Common myeloid progenitor, CD34-positive (primary cell): ENCODE results near the gene LENG8.
"Not testable (repeated sequence)": the region's sequence is repeated elsewhere in the genome, so short reads cannot be mapped to it uniquely, and the experiment has no call there.

Experiments used
- CTCF ChIA-PET: fragments of 350-600 bp; sonication (Branson Sonifier 250); formaldehyde crosslinking; loops from one replicate; lab custom pipeline; 2021; ENCODE audit warnings: antibody characterized with exemption; lab: Charles Lee
- POLR2A ChIA-PET: fragments of 350-600 bp; sonication (Branson Sonifier 250); formaldehyde crosslinking; loops from one replicate; lab custom pipeline; 2021; ENCODE audit warnings: antibody characterized with exemption; lab: Charles Lee
- DNase-seq, 3 donors: peaks; one replicate each; pipeline versions ENCODE4 v3.0.0 to v3.0.0-alpha.2; 2013
- H3K27ac ChIP-seq, 2 experiments: 1 replicate in 1 of 2; 2 replicates in 1 of 2; pipeline ENCODE4 v1.7.0; 2013; ENCODE audit warnings: inconsistent platforms in 2 of 2, low read length in 2 of 2, mild to moderate bottlenecking in 2 of 2, low read depth in 1 of 2, moderate library complexity in 1 of 2; ENCODE audit not compliant: severe bottlenecking in 2 of 2, insufficient read depth in 1 of 2, poor library complexity in 1 of 2
- H3K27me3 ChIP-seq, 5 experiments: replicated peaks in 2 of 5; 1 replicate in 3 of 5; 2 replicates in 2 of 5; pipeline versions ENCODE4 v1.6.1 to v1.7.0; 2013; ENCODE audit warnings: low read length in 4 of 5, mild to moderate bottlenecking in 2 of 5, moderate library complexity in 2 of 5, inconsistent platforms in 1 of 5; ENCODE audit not compliant: insufficient read depth in 5 of 5, control insufficient read depth in 4 of 5
- H3K36me3 ChIP-seq, 4 experiments: 1 replicate in 2 of 4; 2 replicates in 2 of 4; pipeline versions ENCODE4 v1.6.1 to v1.7.0; 2013; ENCODE audit warnings: low read length in 3 of 4, control low read depth in 1 of 4, mild to moderate bottlenecking in 1 of 4; ENCODE audit not compliant: control insufficient read depth in 4 of 4, insufficient read depth in 4 of 4
- H3K4me1 ChIP-seq, 4 experiments: 1 replicate in 3 of 4; 2 replicates in 1 of 4; pipeline versions ENCODE4 v1.6.1 to v1.7.1; 2013; ENCODE audit warnings: low read length in 3 of 4, mild to moderate bottlenecking in 3 of 4, control low read depth in 1 of 4, inconsistent platforms in 1 of 4, moderate library complexity in 1 of 4; ENCODE audit not compliant: control insufficient read depth in 4 of 4, insufficient read depth in 4 of 4; ENCODE audit errors: control extremely low read depth in 1 of 4
- H3K4me3 ChIP-seq, 7 experiments: 1 replicate in 4 of 7; 2 replicates in 3 of 7; pipeline versions ENCODE4 v1.5.1 to v1.7.0; 2013; ENCODE audit warnings: mild to moderate bottlenecking in 7 of 7, low read length in 6 of 7, moderate library complexity in 6 of 7, inconsistent platforms in 2 of 7, low read depth in 2 of 7, control low read depth in 1 of 7; ENCODE audit not compliant: insufficient read depth in 4 of 7, control insufficient read depth in 1 of 7; ENCODE audit errors: extremely low read depth in 1 of 7
- H3K9me3 ChIP-seq, 5 experiments: 1 replicate in 4 of 5; 2 replicates in 1 of 5; pipeline versions ENCODE4 v1.6.1 to v1.7.1; 2013; ENCODE audit warnings: low read length in 4 of 5, mild to moderate bottlenecking in 2 of 5, inconsistent platforms in 1 of 5, low read depth in 1 of 5, moderate library complexity in 1 of 5; ENCODE audit not compliant: control insufficient read depth in 4 of 5, insufficient read depth in 2 of 5; ENCODE audit errors: control extremely low read depth in 1 of 5
- WGBS: methylation state at CpG from one replicate; pipeline ENCODE4 v1.1.5; 2013; ENCODE audit not compliant: insufficient coverage; 5-methylcytosine and 5-hydroxymethylcytosine counted together

Gene LENG8

GRCh38 chr19:54493056-54493455 is 44.1 kb downstream of the LENG8 start:
- H3K36me3 ChIP-seq, POLR2A ChIA-PET, DNase-seq, H3K4me1 ChIP-seq, H3K9me3 ChIP-seq, H3K4me3 ChIP-seq, H3K27ac ChIP-seq: not testable (repeated sequence)
- CTCF ChIA-PET, result interaction anchor here (1.1 to 1.8 kb wide), 2 partner anchors 8 to 15 kb away, joined by 4 read pairs; no protein-coding TSS in a partner anchor
- H3K27me3 ChIP-seq, result peaks cover 0 to 24% (median 12%) of the 10 kb centered on the region in 5 experiments
- 100% methylated on average over 4 of the region's 5 CpGs for WGBS

DNA sequence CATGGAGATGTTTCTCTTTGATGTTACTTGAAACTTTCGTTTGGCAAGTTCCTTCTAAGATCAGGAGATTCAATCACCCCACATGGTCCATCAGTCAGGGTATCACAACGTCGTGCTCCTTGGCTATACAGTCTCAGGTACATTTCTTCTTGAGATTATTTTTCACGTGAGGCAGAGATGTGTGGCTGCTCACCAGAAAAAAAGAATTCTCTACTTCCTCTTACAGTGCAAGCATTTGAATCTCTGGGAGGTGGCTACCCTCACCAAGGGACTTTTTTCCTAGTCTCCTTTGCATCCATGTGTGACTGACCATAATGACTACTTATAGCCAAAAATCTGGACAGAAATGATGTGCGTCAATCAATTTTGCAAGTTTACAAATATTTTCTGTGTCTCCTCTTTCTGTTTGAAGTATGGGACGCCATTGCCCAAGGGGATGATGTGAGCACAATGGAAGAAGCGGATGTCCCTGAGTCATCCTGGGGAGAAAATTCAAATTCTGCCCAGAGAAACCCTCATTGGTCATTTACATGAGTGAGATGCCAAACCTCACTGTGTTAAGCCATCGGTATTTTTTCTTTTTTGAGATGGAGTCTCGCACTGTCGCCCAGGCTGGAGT is 45.1 kb downstream of the LENG8 start:
- WGBS, result 76% methylated on average over 10 of the region's 10 CpGs
- POLR2A ChIA-PET, result no interaction called here
- no peak for DNase-seq

DNA sequence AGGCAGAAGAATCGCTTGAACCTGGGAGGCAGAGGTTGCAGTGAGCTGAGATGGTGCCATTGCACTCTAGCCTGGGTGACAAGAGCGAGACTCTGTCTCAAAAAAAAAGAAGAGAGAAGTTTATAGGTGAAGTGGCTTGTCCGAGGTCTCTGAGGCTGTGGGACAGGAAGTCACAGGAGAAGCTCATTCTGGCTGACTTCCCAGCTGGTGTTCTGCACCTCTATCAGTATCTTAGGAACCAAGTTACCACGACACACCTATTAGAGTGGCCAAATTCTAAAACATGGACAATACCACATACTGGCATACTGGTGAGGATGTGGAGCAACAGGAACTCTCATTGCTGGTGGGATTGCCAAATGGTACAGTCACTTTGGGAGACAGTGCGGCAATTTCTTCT is 46.3 kb downstream of the LENG8 start:
- CTCF ChIA-PET, result interaction anchor here (1.0 to 1.3 kb wide), 2 partner anchors 30 to 179 kb away, joined by 3 read pairs; no protein-coding TSS in a partner anchor

More for the DNA sequence above, 45.1 kb downstream of the LENG8 start:
- H3K4me3 ChIP-seq, result no peak overlapping the region
- H3K36me3 ChIP-seq, result no peaks in the 10 kb centered on the region
- H3K27ac ChIP-seq, result no peak overlapping the region
- CTCF ChIA-PET, result interaction anchor here (1.1 to 1.8 kb wide), 2 partner anchors 9 to 16 kb away, joined by 4 read pairs; no protein-coding TSS in a partner anchor
- H3K27me3 ChIP-seq, result peaks cover 0 to 25% (median 12%) of the 10 kb centered on the region in 5 experiments
- no peaks in the 10 kb centered on the region for H3K9me3 ChIP-seq
- no peaks in the 10 kb centered on the region for H3K4me1 ChIP-seq

GRCh38 chr19:54497747-54498450 is 48.9 kb downstream of the LENG8 start:
- not testable (repeated sequence) for H3K36me3 ChIP-seq
- whole genome bisulfite sequencing, result 70% methylated on average over 2 of the region's 15 CpGs

More for the DNA sequence above, 46.3 kb downstream of the LENG8 start:
- H3K4me1 ChIP-seq, H3K4me3 ChIP-seq, H3K9me3 ChIP-seq, DNase-seq, H3K36me3 ChIP-seq, H3K27ac ChIP-seq: not testable (repeated sequence)
- POLR2A ChIA-PET, result interaction anchor here (0.6 kb wide), 2 partner anchors 157 to 554 kb away, joined by 3 read pairs; no protein-coding TSS in a partner anchor
- WGBS, result 67% methylated on average over 2 of the region's 5 CpGs
- peaks cover 0 to 17% (median 7%) of the 10 kb centered on the region in 5 experiments for H3K27me3 ChIP-seq

DNA sequence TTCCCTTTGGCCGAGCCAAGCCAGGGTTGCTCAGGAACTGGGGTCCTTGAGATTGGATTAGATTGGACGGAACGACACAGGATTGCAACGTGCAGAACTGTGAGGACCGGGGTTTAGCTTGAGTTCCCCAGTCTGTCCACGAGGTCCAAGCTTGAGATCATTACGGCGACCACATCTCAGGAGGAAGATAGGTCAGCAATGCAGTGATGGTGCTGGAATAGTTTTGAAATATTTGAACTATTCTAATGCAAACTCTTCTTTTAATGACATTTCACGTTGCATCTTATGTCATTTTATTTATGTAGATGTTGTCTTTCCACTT is 49.4 kb downstream of the LENG8 start:
- H3K27me3 ChIP-seq, result peaks cover 0 to 13% (median 6%) of the 10 kb centered on the region in 5 experiments
- peak overlapping the region in 3 of 7 experiments; percentile 43 to 69 (median 48) for H3K4me3 ChIP-seq
- CTCF ChIA-PET, H3K4me1 ChIP-seq, POLR2A ChIA-PET, H3K9me3 ChIP-seq, DNase-seq, H3K36me3 ChIP-seq, H3K27ac ChIP-seq: not testable (repeated sequence)
- WGBS, result 72% methylated on average over 3 of the region's 9 CpGs

More at GRCh38 chr19:54497747-54498450, 48.9 kb downstream of the LENG8 start:
- H3K4me1 ChIP-seq, CTCF ChIA-PET, POLR2A ChIA-PET, H3K9me3 ChIP-seq, H3K27ac ChIP-seq: not testable (repeated sequence)
- peak in 2 of 3 donors; percentile 33 to 58 for DNase-seq
- peaks cover 0 to 13% (median 6%) of the 10 kb centered on the region in 5 experiments for H3K27me3 ChIP-seq
- H3K4me3 ChIP-seq, result peak overlapping the region in 3 of 7 experiments; percentile 43 to 69 (median 48)

GRCh38 chr19:54502518-54503048 is 53.6 kb downstream of the LENG8 start, which contains the start of gene LAIR2:
Gene LAIR2 (plus strand): TSS chr19:54502831. CDS start chr19:54502919, 88 bp downstream.
- peaks cover 0 to 7% (median 1%) of the 10 kb centered on the region in 4 experiments for H3K4me1 ChIP-seq
- ChIA-PET POLR2A (no interaction called here), CTCF (no interaction called here)
- H3K36me3 ChIP-seq, result no peaks in the 10 kb centered on the region
- H3K27ac ChIP-seq, result no peak within 1 kb of the TSS
- WGBS, result 55% methylated on average over 9 of the region's 14 CpGs
- H3K4me3 ChIP-seq, result peak within 1 kb of the TSS in 1 of 7 experiments; percentile 64
- no peaks in the 10 kb centered on the region for H3K9me3 ChIP-seq
- H3K27me3 ChIP-seq, result peaks cover 0 to 20% (median 3%) of the 10 kb centered on the region in 5 experiments
- DNase-seq, result peak in 1 of 3 donors; percentile 16
